ENCODE measurements around the gene ASIC1. TPM values are rescaled to one million over a fixed set of nuclear protein-coding genes. Genes with fewer than 3 reads are reported as not detected.
A peak's percentile ranks its signal among the peaks of the same experiment; 100 is the strongest.

ASIC1 gene
- total and polyA plus RNA-seq, 2 of the 13 experiments (the other 11 are each of a cell fraction or from before 2014, with no cell fraction given): 0.44 to 1.5 TPM

- TF ChIP-seq HNRNPL (IDR thresholded peaks at IDR 0.05; ENCODE audit: low read depth, low read length) (0 out of 2 replicates have a peak, but pooled peaks have one; percentile 54), ZNF703 (CRISPR knock-in tag; IDR thresholded peaks at IDR 0.05; ENCODE audit: borderline replicate concordance) (no peak), ZFP36 (IDR thresholded peaks at IDR 0.05; ENCODE audit: borderline replicate concordance, low read depth, low read length, partially characterized antibody) (no peak), ZNF367 (CRISPR knock-in tag; IDR thresholded peaks at IDR 0.05; ENCODE audit: borderline replicate concordance) (peak; percentile 96), SP1 (IDR thresholded peaks at IDR 0.05) (no peak), SP1 (CRISPR knock-in tag; IDR thresholded peaks at IDR 0.05) (peak; percentile 54; the same call in 1 of the 2 replicates), FOXK2 (IDR thresholded peaks at IDR 0.05) (no peak), SKI (IDR thresholded peaks at IDR 0.05; ENCODE audit: partially characterized antibody) (no peak), TEAD2 (CRISPR knock-in tag; IDR thresholded peaks at IDR 0.05) (no peak), TAF1 (CRISPR knock-in tag; IDR thresholded peaks at IDR 0.05) (peak; percentile 41; the same call in 1 of the 2 replicates), TBX3 (IDR thresholded peaks at IDR 0.05; ENCODE audit: borderline replicate concordance) (no peak), ZFY (CRISPR knock-in tag; IDR thresholded peaks at IDR 0.05) (no peak), ZSCAN29 (CRISPR knock-in tag; conservative IDR thresholded peaks at IDR 0.05) (no peak), RNF219 (CRISPR knock-in tag; IDR thresholded peaks at IDR 0.05) (no peak), MXD3 (CRISPR knock-in tag; IDR thresholded peaks at IDR 0.05) (peak; percentile 72; the same call in 1 of the 2 replicates), HNF4A (CRISPR knock-in tag; IDR thresholded peaks at IDR 0.05) (0 out of 2 replicates have a peak, but pooled peaks have one; percentile 3), ZNF205 (CRISPR knock-in tag; IDR thresholded peaks at IDR 0.05) (no peak), MAX (IDR thresholded peaks at IDR 0.05) (no peak), ZHX1 (CRISPR knock-in tag; IDR thresholded peaks at IDR 0.05; ENCODE audit: low read depth) (0 out of 2 replicates have a peak, but pooled peaks have one; percentile 55), ZNF512 (CRISPR knock-in tag; IDR thresholded peaks at IDR 0.05) (no peak), GABPB1 (CRISPR knock-in tag; IDR thresholded peaks at IDR 0.05) (peak; percentile 40; the same call in 1 of the 2 replicates), ZNF83 (CRISPR knock-in tag; IDR thresholded peaks at IDR 0.05; ENCODE audit: borderline replicate concordance) (no peak), CBFB (CRISPR knock-in tag; IDR thresholded peaks at IDR 0.05) (no peak)
Observed at GRCh38 chr12:50103767-50104321, 46.4 kb downstream of the ASIC1 start, which contains the start of gene GPD1 (continued).

Measured in HepG2 (cell line).